GM18870 (cell line): ENCODE measurements around the gene AP1M2.

Experiments
- ATAC-seq: cut with Tn5 transposase; IDR thresholded peaks from one replicate; pipeline ENCODE4 v1.9.1; 2021; ENCODE audit warnings: moderate library complexity; ENCODE audit not compliant: unreplicated experiment

The AP1M2 gene

DNA sequence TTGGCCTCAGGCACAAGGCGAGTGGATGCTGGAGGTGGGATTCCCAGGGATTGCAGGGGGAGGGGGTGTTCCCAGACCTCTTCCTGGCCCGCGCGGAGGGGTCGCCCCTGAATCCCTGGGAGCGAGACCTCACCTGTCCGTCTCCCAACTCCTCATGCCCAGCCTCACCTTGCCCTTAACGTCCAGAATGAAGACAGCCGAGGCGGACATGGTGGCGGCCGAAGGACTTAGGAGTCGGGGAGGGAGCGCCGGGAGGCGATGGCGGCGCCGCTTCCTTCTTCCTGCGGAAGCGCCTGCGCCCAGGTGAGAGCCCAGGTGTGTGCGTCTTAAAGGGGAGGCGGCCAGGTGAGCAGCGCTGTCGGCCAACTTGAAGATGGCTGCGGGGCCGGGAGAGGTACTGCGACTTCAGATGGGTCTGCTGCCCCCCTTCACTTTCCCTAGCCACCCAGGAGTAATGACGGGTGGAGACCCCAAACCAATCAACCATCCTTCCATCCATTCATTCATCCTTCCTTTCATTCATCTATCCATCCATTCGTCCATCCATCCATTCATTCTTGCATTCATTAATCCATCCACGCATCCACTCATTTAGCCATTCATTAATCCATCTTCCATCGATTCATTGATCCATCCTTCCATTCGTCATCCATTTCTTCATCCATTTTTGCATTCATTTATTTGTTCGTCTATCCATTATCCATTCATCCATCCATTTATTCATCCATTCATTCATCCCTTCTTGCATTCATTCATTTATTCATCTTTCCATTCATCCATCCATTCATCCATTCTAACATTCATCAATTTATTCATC lies at the start of gene AP1M2:
TSS of gene AP1M2 (minus strand) at position 291 of the 817 bp plus-strand sequence. CDS start at position 210, 81 bp downstream.
- ATAC-seq = no peak

GRCh38 chr19:10636304-10636972 lies 49.3 kb upstream of the AP1M2 start:
- no peak for ATAC-seq

GRCh38 chr19:10634963-10635362 lies 47.9 kb upstream of the AP1M2 start:
- no peak for ATAC-seq

DNA sequence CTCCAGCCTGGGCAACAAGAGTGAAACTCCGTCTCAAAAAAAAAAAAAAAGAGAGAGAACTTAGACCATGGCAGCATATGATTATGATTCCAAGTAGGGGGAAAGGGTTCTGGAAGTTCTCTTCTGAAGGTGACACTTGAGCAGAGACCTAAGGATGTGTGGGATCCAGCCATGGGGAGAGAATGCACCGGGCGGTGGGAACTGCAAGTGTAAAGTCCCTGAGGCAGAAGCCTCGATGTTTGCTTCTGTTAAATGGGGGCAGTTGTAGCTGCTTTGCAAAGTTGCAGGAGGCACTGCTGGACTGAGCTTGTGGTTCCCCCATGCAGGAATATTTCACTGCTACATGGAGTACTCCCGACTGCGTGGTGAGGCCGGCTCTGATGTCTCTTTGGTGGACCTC lies 47.3 kb upstream of the AP1M2 start:
- no peak for ATAC-seq

DNA sequence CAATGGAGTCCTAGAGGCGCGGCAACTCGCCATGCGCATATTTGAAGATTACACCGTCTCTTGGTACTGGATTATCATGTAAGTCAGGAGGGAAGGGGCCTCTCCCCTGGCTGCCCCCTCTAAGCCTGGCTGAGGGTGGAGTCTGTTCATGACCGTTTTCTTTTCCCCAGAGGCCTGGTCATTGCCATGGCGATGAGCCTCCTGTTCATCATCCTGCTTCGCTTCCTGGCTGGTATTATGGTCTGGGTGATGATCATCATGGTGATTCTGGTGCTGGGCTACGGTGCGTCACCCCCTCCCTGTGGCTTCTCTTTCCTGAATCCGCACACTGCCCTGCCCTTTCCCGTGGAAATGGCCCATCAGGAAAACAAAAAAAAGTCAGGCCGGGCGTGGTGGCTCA lies 44.8 kb upstream of the AP1M2 start:
- ATAC-seq = no peak

DNA sequence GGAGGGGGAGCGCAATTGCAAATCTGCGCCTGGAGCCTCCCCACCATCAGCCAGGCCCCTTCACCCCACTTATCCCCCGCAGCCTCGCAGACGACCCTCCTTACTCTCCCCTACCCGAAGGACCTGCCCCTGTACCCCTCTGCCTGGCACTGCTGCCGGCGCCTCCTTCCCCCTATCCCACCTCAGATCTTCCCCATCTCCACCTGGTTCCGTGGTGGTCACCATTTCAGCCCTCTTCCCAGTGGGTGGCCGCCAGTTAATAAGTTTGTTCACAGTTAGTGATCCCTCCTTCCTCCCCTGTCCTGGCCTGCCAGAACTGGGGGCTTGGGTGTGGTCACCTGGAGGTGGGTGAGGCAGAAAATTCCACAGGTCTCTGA lies 38.6 kb upstream of the AP1M2 start:
- ATAC-seq = no peak

DNA sequence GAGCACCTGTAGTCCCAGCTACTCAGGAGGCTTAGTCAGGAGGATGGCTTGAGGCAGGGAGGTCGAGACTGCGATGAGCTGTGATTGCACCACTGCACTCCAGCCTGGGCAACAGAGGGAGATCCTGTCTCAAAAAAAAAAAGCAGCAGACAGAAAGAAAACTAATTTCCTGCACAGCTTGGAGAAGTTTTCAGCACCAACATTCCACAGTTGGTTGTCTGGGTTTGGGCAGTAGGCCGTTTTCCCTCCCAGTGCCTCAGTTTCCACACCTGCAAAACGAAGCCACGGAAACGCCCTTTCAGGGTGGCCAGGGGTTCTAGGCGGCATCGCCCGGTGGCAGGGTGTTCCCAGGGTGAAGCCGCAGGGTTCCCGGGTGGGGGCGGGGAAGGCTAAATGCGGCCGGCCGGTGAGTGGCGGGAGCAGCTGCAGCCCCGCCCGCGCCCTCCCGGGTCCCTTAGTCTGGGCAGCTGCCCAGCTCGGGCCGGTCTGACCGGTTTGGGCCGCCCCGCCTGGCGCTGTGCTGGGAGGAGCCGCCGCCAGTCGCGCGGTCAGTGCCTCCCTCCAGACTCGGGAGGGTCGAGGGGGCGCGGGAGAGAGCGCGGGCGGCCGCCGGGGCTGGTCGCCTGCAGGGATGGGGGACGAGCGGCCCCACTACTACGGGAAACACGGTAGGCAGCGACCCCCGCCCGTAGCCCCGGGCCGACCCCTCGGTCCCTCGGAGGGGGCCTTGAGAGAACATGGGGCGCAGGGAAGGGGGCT lies 38.1 kb upstream of the AP1M2 start, which contains the start of gene SLC44A2:
TSS of gene SLC44A2 (plus strand) at position 551 of the 759 bp plus-strand sequence. CDS start at position 632, 81 bp downstream.
- no peak for ATAC-seq

DNA sequence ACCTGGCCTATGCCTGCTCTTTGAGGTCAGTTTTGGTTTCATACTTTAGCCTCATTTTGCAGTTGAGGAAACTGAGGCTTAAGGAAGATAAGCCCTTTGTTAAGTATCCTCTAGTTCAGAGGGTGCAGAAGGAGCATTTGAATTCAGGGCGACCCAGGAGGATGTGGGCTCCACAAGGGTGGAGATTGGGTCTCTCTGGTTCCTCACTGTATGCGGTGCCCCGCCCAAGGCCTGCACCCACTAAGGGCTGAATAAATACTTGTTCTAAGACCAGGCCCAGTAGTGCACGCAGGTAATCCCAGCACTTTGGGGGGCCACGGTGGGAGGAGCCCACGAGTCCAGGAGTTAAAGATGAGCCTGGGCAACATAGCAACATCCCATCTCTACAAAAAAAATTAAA lies 37.5 kb upstream of the AP1M2 start:
- no peak for ATAC-seq

- ATAC-seq = no peak
Observed at GRCh38 chr19:10621966-10622365, 34.9 kb upstream of the AP1M2 start.

DNA sequence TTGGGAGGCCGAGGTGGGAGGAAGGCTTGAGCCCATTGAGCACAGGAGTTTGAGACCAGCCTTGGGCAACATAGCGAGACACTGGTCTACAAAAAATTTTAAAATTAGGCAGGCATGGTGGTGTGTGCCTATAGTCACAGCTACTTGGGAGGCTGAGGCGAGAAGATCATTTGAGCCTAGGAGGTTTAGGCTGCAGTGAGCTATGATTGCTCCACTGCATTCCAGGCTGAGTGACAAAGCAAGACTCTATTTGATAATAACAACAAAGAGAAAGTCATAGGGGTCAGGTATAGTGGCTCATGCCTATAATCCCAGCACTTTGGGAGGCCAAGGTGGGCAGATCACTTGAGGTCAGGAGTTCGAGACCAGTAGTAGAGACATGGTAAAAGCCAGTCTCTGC lies 33.7 kb upstream of the AP1M2 start:
- ATAC-seq = no peak

GRCh38 chr19:10618846-10619245 lies 31.7 kb upstream of the AP1M2 start:
- no peak for ATAC-seq

DNA sequence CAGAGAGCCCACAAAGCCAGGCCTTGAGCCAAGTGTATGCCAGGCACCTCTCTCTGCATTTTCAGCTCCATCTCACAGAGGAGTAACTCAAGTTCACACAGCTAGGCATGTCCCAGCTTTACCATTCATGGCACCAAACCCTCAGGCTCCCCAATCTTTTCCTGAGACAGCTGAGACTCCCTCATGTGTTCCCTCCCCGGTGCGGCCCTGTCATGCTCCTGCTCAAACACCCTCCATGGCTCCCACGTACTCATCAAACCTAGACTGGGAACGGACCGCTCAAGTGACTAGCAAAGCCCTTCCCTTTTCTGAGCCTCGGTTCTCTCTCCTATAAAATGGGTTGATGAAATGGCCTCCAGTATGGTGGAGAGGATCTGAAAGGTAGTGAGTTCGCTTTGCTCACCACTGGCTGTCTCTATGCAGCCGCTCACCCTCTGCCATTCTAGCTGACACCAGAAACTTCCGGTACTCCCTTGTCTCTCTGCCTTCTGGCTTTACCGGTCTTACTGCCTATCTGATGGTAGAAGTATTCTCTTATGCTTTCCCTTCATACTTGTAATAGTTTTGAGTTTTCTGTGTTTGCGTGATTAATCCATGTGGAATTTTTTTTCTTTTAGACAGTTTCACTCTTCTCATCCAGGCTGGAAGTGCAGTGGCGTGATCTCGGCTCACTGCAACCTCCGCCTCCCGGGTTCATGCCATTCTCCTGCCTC lies 30.5 kb upstream of the AP1M2 start:
- no peak for ATAC-seq

GRCh38 chr19:10615429-10616023 lies 28.4 kb upstream of the AP1M2 start:
- no peak for ATAC-seq

- ATAC-seq = no peak
Observed at GRCh38 chr19:10612499-10613119, 25.5 kb upstream of the AP1M2 start.

GRCh38 chr19:10611907-10612306 lies 24.8 kb upstream of the AP1M2 start:
- no peak for ATAC-seq

DNA sequence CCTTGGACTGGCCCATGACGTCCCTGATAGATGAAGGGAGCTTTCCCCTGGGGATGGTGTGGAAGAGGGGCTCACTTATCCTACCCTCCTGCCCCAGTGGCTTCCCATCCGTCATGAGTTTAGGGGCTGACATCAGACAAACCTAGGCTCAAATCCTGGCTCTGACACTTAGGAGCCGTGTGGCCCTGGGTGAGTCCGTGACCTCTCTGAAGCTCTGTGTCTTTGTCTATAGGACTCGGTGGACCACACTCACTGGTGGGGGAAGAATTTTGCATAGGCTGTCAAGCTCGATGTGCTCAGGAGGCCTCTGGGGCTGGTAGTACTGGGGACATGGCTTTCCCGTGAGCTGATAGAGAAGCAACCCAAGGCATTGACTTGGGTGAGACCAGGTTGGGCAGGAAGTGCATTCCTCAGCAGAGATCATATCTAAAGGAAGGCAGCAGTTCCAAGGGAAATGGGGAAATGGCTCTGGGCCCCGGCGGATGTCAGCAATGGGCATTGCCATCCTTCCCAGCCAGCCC lies 17.4 kb upstream of the AP1M2 start:
- no peak for ATAC-seq

GRCh38 chr19:10603873-10604459 lies 16.9 kb upstream of the AP1M2 start:
- ATAC-seq = no peak

DNA sequence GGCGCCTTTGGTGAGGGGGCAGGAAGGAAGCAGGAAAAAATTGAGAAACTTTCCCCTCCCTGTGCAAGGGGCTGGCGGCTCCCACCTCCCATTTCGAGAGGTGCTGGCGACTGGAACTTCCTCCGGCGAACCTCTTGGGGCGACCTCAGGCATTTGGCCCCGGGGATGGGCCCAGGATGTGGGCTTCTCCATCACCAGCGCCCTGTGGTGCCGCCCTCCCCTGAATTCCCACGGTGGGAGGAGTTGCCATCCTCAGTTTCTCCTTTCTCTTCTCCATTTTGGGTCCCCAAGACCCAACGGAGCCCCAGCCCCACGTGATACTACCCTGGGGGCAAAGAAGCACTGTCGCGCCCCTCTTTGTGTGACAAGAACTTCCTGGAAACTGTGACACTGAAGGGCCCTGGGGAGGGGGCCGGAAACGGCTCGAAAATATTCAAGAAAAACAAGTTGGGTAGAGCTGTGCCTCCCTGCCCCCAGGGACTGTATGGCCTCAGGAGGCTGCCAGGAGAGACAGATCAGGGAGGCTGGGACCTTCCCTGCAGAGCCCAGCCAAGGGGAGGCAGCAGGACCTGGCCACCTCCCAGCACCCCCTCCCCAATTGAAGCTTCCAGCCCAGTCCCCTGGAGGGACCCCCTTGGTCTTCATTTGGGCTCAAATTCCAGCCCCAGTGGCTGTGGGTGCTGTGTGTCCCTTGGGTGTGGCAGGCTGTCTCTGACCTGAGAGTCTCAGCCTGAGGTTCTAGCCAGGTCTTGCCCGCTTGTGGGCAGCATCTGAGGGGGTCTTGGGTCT lies 16.2 kb upstream of the AP1M2 start:
- ATAC-seq = no peak
